ENCODE data around the gene TTLL5.

TTLL5 gene

GRCh38 chr14:75807667-75808360 is 146.8 kb downstream of the TTLL5 start:
- DNase-seq (ENCODE audit: low spot score): no peak
- ChIA-PET CTCF (interaction anchor here (0.6 kb wide), 1 partner anchor 172 kb away, joined by 3 read pairs; no protein-coding TSS in a partner anchor), POLR2A (ENCODE audit: low non-redundant PET) (no interaction called here)
- TF ChIP-seq, protein P1, sequence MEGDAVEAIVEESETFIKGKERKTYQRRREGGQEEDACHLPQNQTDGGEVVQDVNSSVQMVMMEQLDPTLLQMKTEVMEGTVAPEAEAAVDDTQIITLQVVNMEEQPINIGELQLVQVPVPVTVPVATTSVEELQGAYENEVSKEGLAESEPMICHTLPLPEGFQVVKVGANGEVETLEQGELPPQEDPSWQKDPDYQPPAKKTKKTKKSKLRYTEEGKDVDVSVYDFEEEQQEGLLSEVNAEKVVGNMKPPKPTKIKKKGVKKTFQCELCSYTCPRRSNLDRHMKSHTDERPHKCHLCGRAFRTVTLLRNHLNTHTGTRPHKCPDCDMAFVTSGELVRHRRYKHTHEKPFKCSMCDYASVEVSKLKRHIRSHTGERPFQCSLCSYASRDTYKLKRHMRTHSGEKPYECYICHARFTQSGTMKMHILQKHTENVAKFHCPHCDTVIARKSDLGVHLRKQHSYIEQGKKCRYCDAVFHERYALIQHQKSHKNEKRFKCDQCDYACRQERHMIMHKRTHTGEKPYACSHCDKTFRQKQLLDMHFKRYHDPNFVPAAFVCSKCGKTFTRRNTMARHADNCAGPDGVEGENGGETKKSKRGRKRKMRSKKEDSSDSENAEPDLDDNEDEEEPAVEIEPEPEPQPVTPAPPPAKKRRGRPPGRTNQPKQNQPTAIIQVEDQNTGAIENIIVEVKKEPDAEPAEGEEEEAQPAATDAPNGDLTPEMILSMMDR (conservative IDR thresholded peaks at IDR 0.05; ENCODE audit: low read depth): no peak
- H3K27ac ChIP-seq: no peak overlapping the region

DNA sequence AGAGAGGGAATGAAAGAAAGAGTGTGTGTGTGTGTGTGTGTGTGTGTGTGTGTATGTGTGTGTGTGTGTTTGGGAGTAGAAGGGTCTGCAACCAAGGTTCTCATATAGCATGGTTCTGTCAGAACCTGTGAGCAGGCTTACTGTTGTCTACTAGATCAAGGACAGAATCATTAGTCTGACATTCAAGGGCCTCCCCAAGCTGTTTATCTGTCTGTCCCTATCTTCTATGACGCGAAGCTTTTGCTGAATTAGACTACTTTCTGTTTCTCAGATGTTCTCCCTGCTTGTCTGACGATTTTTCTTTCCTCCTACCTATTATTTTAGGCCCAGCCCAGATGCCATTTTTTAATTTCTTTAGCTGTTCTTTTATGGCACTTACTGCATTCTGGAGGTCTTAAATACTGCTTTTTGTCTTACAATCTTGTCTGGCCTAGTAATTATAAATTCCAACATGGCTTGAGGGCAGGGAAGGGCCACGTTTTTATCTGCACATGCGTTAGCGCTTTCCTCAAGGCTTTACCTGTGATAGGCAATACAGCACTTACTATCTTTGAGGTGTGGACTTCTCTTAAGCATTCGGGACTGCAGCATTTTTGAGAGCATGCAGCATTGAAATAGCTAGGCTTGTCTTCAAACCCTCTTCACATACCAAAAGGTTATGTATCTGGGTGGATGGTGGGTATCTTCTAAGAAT is 150.2 kb downstream of the TTLL5 start:
- ChIA-PET CTCF (interaction anchor here (0.7 kb wide), 1 partner anchor 77 kb away, joined by 3 read pairs; no protein-coding TSS in a partner anchor), POLR2A (ENCODE audit: low non-redundant PET) (no interaction called here)
- TF ChIP-seq, protein P1 (conservative IDR thresholded peaks at IDR 0.05; ENCODE audit: low read depth): no peak
- DNase-seq (ENCODE audit: low spot score): no peak
- no peak overlapping the region for H3K27ac ChIP-seq

DNA sequence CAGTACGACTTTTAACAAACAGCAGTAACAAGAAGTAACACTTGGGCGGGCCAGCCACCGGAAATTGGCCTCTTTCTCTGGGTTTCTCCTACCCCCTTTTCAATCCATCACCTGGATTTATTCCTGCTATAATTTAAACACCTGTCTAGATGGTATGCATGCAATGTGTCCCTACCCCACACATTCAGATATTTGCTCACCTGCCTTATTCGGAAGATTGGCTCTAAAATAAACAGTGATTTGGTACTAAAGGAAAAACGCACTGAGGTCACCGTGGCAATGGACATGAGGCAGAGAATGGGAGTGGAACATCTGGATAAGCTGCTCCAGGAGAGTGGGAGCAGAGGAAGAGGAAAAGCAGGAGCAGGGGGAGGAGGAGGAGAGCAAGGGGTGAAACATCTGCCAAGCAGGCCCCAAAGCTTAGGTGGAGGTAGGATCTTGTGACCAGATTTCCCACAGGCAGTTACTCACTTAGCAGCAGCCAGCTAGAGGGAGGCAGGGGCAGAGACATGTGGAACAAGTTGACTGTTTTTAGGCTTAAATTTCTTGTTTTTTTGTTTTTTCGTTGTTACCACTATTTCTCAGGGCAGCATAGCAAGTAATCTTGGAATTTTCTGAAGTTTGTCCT is 150.9 kb downstream of the TTLL5 start:
- ChIA-PET POLR2A (ENCODE audit: low non-redundant PET) (no interaction called here), CTCF (no interaction called here)
- no peak for DNase-seq (ENCODE audit: low spot score)
- TF ChIP-seq, protein P1 (conservative IDR thresholded peaks at IDR 0.05; ENCODE audit: low read depth): no peak
- H3K27ac ChIP-seq: no peak overlapping the region

DNA sequence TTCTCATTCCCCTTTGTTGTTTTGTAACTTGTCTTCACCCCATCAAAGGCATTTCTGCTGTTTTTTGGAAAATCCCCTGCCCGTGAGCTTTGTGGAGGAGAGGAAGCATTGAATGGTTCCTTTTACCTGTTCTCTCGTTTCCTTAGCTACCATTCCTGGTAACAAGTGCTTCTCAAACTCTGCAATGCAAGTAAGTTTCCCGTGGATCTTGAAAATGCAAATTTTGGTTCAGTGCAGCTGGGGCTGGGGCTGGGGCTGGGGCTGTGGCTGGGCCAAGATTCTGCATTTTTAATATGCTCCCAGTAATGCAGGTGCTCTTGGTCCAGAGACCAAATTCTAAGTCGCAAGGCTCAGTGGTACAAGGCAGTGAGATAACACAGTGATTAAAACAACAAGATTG is 151.6 kb downstream of the TTLL5 start:
- no peak for DNase-seq (ENCODE audit: low spot score)
- H3K27ac ChIP-seq: no peak overlapping the region
- TF ChIP-seq, protein P1 (conservative IDR thresholded peaks at IDR 0.05; ENCODE audit: low read depth): no peak
- POLR2A ChIA-PET (ENCODE audit: low non-redundant PET): interaction anchor here (0.6 kb wide), 1 partner anchor 15 kb away, joined by 3 read pairs; no protein-coding TSS in a partner anchor
- CTCF ChIA-PET: interaction anchor here (0.6 kb wide), 1 partner anchor 235 kb away, joined by 3 read pairs; no protein-coding TSS in a partner anchor

DNA sequence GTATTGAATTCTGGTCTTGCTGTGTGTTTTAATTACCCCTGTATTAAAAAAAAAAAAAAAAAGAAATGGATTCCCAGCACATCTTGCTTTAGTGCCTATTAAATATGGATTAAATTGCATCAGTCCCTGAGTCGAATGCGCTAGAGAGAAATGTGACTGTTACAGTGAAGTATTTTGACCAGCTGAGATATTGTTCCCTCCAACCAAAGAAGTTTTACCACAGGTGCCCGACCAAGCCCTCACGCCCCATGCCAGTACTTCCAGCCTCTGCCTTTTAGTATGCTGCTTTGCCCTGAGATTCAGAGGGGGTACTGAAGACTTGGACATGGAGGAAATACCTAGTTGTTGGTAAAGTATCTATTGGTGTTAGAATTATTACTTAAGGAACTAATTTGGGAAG is 159.7 kb downstream of the TTLL5 start:
- no peak overlapping the region for H3K27ac ChIP-seq
- CTCF ChIA-PET: interaction anchor here (0.6 kb wide), 1 partner anchor 22 kb away, joined by 3 read pairs; no protein-coding TSS in a partner anchor
- DNase-seq (ENCODE audit: low spot score): no peak
- TF ChIP-seq, protein P1 (conservative IDR thresholded peaks at IDR 0.05; ENCODE audit: low read depth): no peak
- POLR2A ChIA-PET (ENCODE audit: low non-redundant PET): no interaction called here

DNA sequence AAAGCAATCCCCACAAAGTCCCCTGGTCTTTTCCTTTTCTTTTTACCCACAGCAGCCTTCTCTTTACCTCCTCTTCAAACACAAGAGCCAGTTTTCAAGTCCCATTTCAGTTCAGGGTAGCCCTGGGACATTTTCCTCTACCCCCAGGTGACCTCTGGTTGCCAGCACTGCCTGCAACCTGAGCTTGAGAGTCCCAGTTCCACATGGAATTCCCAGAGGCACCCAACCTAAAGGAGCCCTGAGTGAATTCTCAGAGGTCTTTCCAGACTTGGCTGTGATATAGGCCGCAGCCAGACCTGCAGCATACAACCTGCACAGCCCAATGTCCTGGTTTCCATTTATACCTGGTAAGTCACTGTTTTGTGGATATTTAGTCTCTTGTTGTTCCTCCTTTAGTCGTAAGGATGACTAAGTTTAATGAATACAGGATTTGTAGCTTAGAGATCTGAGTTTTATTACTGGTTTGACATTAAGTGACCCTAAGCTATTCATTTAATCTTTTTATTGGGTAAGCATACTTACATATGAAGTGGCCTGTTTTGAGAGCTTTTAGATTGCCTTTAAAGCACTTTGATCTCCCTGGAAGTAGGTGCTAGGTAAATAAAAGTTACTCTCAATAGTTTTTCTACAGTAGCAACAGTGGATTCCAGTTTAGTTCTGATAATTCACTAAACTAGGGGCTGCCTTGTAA is 160.9 kb downstream of the TTLL5 start:
- no peak overlapping the region for H3K27ac ChIP-seq
- TF ChIP-seq, protein P1 (conservative IDR thresholded peaks at IDR 0.05; ENCODE audit: low read depth): no peak
- POLR2A ChIA-PET (ENCODE audit: low non-redundant PET): no interaction called here
- CTCF ChIA-PET: no interaction called here
- no peak for DNase-seq (ENCODE audit: low spot score)
